HepG2 (cell line): ENCODE measurements around the gene TDP2.

ENCODE experiments used
- ATF2 ChIP-seq: sonication (generic); formaldehyde crosslinking; IDR thresholded peaks from 2 replicates; pipeline ENCODE4 v1.4.0; 2020; ENCODE audit warnings: missing genetic modification reagents
- CEBPB ChIP-seq: IDR thresholded peaks from 2 replicates; pipeline ENCODE4 v1.6.1; 2011; ENCODE audit warnings: low read depth, low read length, improper control_type of control experiment, borderline replicate concordance
- CREB1 ChIP-seq, 2 experiments: fragments of 450-650 bp in 1 of 2; IDR thresholded peaks; 2 replicates each; pipeline ENCODE4 v1.6.1; 2016 to 2017; ENCODE audit warnings: control low read depth in 1 of 2, mild to moderate bottlenecking in 1 of 2, missing compliant biosample characterization in 1 of 2, missing genetic modification characterization in 1 of 2
- CREM ChIP-seq, 2 experiments: sonication (generic) in 1 of 2; formaldehyde crosslinking in 1 of 2; IDR thresholded peaks; 2 replicates each; pipeline versions ENCODE4 v1.4.0 to v1.6.1; 2016 to 2020; ENCODE audit warnings: antibody characterized with exemption in 1 of 2, mild to moderate bottlenecking in 1 of 2, missing genetic modification reagents in 1 of 2
- CTCF ChIP-seq: sonication (generic); formaldehyde crosslinking; IDR thresholded peaks from 2 replicates; pipeline ENCODE4 v1.5.0; 2020; ENCODE audit warnings: mild to moderate bottlenecking, missing genetic modification reagents, moderate library complexity
- ETS1 ChIP-seq: sonication (generic); formaldehyde crosslinking; IDR thresholded peaks from 2 replicates; pipeline ENCODE4 v1.4.0; 2020; ENCODE audit warnings: missing genetic modification reagents
- GABPA ChIP-seq, 2 experiments: IDR thresholded peaks; 2 replicates each; pipeline ENCODE4 v1.6.1; 2011 to 2016; ENCODE audit warnings: low read depth in 2 of 2, low read length in 1 of 2, missing biosample characterization in 1 of 2, missing genetic modification characterization in 1 of 2
- KLF15 ChIP-seq: sonication (generic); formaldehyde crosslinking; IDR thresholded peaks from 2 replicates; pipeline ENCODE4 v1.8.1; 2023; ENCODE audit warnings: borderline replicate concordance, mild to moderate bottlenecking, inconsistent platforms, missing genetic modification reagents, mixed read lengths
- LRRFIP1 ChIP-seq: sonication (generic); formaldehyde crosslinking; conservative IDR thresholded peaks from 2 replicates; pipeline ENCODE4 v1.4.0; 2020; ENCODE audit warnings: missing genetic modification reagents
- POLR2A ChIP-seq, 2 experiments: IDR thresholded peaks; 2 replicates each; pipeline ENCODE4 v1.6.1; 2011; ENCODE audit warnings: low read depth in 2 of 2, low read length in 2 of 2, mild to moderate bottlenecking in 1 of 2, moderate library complexity in 1 of 2; ENCODE audit not compliant: insufficient read depth in 1 of 2
- ZNF263 ChIP-seq: sonication (generic); formaldehyde crosslinking; IDR thresholded peaks from 2 replicates; pipeline ENCODE4 v1.4.0; 2020; ENCODE audit warnings: missing genetic modification reagents

GRCh38 chr6:24636681-24637080, 30.0 kb downstream of the TDP2 start:
- TF ChIP-seq CTCF (CRISPR knock-in tag) (no peak), CEBPB (no peak), LRRFIP1 (CRISPR knock-in tag) (no peak), CREB1 (IDR thresholded peaks at IDR 0.05) (no peak), CREB1 (CRISPR knock-in tag; IDR thresholded peaks at IDR 0.05) (no peak), ETS1 (CRISPR knock-in tag) (no peak), CREM (IDR thresholded peaks at IDR 0.05) (no peak), CREM (CRISPR knock-in tag; IDR thresholded peaks at IDR 0.05) (no peak), KLF15 (no peak), ATF2 (CRISPR knock-in tag) (no peak), GABPA (IDR thresholded peaks at IDR 0.05; ENCODE audit: low read depth, low read length) (no peak), GABPA (CRISPR knock-in tag; IDR thresholded peaks at IDR 0.05; ENCODE audit: low read depth) (no peak), POLR2A (IDR thresholded peaks at IDR 0.05; ENCODE audit: insufficient read depth in 1 of 2, low read depth in 2 of 2, low read length in 2 of 2) (no peak), ZNF263 (CRISPR knock-in tag) (no peak)
